ENCODE results near the gene CRYBG1. TPM values are rescaled to one million over a fixed set of nuclear protein-coding genes. Genes with fewer than 3 reads are reported as not detected.
"Not testable (repeated sequence)": the region's sequence is repeated elsewhere in the genome, so short reads cannot be mapped to it uniquely, and the experiment has no call there.

CRYBG1 gene
- total RNA-seq, 2 experiments from 2014 or later, result 34.9 to 36.8 TPM

DNA sequence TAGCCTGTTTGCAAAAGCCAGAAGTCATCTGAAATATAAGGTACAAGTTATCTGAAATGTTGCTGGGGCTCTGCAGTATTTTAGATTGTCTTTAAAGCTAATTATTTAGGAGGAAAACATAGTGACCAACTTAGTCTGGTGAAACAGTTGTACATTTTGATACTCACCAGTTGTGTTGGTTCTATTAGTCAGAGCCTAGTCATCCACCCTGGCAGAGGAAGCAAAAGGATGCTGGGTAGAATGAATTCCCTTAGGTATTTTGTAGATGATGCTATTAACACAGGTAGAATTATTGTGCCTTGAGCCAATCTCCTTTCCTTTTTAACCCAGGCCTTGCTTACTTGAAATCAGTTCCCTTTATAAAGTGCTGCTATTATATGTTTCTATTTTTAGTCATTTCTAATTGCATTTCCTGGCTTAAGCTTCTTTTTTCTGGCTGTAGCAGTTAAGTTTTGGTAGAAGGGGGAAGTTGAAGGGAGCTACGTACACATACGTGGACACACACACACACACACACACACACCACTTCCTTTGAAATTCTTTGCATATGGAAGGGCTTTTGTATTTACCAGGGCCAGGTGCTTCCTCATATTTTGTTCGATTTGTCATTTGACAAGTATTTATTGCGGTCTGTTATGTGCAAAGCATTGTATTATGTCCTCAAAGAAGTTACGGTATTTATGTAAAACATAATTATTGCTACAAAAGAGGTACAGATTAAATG is 186.3 kb downstream of the CRYBG1 start:
- H3K9me3 Mint-ChIP-seq (ENCODE audit: insufficient read depth), result no peaks in the 10 kb centered on the region
- DNase-seq (no peak), ATAC-seq (no peak)
- peaks cover 77% of the 10 kb centered on the region for H3K36me3 Mint-ChIP-seq (ENCODE audit: low read depth)
- H3K27me3 Mint-ChIP-seq (ENCODE audit: low read depth), result no peaks in the 10 kb centered on the region
- ChIA-PET CTCF (interaction anchor here (0.5 to 2.9 kb wide), 4 partner anchors 12 to 37 kb away, joined by 3 to 8 read pairs (median 5); no protein-coding TSS in a partner anchor), POLR2A (interaction anchor here (2.3 kb wide), 1 partner anchor 13 kb away, joined by 7 read pairs; no protein-coding TSS in a partner anchor)
- no peak overlapping the region for H3K4me3 Mint-ChIP-seq
- H3K4me1 Mint-ChIP-seq (ENCODE audit: low read depth), result peaks cover 7% of the 10 kb centered on the region
- H3K27ac Mint-ChIP-seq, result no peak overlapping the region

DNA sequence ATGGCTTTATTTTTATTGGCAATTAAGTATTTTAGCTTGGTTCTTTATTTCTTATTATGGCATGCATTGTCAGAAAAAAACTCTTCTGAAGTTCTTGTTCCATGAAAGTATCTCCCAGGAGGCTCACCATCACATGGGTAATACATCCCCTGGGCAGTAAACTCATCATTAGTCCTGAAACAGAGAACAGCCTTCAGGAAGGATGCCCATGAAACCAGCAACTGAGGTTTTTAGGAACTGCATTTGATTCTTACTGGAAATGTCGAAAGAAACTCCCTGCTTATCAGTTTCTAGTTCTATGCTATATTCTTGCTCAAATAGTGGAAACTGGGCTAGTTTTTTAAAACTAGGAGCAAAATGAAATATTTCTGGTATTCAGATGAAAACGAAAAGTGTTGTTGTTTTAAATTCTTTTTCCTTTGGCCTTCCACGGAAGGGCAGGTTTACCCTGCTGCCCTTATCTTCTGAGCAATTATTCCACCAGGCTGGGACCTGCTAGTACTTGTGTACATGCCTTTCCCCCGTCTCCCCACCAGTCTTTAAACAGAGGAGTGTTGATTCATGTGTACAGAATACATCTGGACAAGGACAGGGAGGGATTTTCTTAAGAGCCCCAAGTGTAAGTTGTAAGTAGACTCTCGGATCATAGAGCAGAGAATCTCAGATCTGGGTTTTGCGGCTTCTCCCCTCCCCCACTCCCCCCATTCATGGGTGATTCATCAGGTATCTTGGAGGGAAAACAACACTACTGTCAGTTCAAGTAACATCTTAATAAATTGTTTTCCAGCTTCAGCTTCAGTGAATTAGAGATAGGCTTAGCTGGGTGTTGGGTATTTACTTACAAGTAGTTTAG is 187.3 kb downstream of the CRYBG1 start:
- Mint-ChIP-seq H3K9me3 (ENCODE audit: insufficient read depth) (no peaks in the 10 kb centered on the region), H3K36me3 (ENCODE audit: low read depth) (peaks cover 79% of the 10 kb centered on the region), H3K4me3 (no peak overlapping the region), H3K27me3 (ENCODE audit: low read depth) (no peaks in the 10 kb centered on the region), H3K4me1 (ENCODE audit: low read depth) (peaks cover 7% of the 10 kb centered on the region), H3K27ac (no peak overlapping the region)
- ChIA-PET POLR2A (interaction anchor here (0.9 kb wide), 1 partner anchor 27 kb away, joined by 3 read pairs; no protein-coding TSS in a partner anchor), CTCF (interaction anchor here (1.0 to 1.8 kb wide), 2 partner anchors 13 to 37 kb away, joined by 3 to 7 read pairs; no protein-coding TSS in a partner anchor)
- no peak for ATAC-seq
- no peak for DNase-seq

DNA sequence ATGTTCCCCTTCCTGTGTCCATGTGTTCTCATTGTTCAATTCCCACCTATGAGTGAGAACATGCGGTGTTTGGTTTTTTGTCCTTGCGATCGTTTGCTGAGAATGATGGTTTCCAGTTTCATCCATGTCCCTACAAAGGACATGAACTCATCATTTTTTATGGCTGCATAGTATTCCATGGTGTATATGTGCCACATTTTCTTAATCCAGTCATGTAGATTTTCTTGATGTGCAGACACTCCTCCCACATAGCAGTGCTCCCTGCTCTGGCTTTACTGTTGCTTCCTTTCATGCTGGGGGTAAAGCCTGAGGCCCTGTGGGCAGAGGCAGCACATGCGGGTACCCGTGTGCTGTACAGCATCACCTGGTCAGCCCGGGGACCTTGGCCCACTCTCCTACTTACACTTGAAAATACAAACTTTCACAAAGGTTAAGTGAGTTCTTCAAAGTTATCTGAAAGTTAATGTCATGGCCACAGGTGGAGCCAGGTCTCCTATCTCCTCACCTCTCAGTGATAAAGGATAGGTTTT is 188.5 kb downstream of the CRYBG1 start:
- H3K27me3 Mint-ChIP-seq (ENCODE audit: low read depth), result not testable (repeated sequence)

DNA sequence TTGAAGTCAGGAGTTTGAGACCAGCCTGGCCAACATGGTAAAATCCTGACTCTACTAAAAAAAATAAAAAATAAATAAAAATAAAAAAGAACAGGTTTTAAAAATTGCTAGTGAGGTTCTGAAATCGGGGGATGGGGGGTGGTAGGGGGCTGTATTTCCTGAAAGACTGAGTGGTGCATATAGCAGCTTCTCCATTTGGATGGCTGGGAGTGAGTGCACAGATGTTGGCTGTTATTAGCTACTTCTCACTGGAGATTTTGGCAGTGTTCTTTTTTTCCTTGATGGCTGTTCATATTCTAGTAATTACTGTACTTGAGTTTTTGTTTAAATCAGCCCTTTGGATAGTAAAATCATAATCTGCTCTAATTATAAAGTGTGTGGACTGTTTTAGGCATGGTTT is 189.0 kb downstream of the CRYBG1 start:
- Mint-ChIP-seq H3K27ac (no peak overlapping the region), H3K4me3 (no peak overlapping the region), H3K36me3 (ENCODE audit: low read depth) (peaks cover 80% of the 10 kb centered on the region), H3K9me3 (ENCODE audit: insufficient read depth) (no peaks in the 10 kb centered on the region), H3K27me3 (ENCODE audit: low read depth) (no peaks in the 10 kb centered on the region), H3K4me1 (ENCODE audit: low read depth) (peaks cover 7% of the 10 kb centered on the region)
- ChIA-PET POLR2A (no interaction called here), CTCF (interaction anchor here (1.3 to 1.9 kb wide), 3 partner anchors 12 to 40 kb away, joined by 3 to 8 read pairs (median 3); no protein-coding TSS in a partner anchor)
- ATAC-seq (no peak), DNase-seq (no peak)

More for the DNA sequence above, 188.5 kb downstream of the CRYBG1 start:
- H3K9me3 Mint-ChIP-seq (ENCODE audit: insufficient read depth); ATAC-seq; H3K27ac Mint-ChIP-seq; H3K4me3 Mint-ChIP-seq; POLR2A ChIA-PET; DNase-seq; H3K4me1 Mint-ChIP-seq (ENCODE audit: low read depth): not testable (repeated sequence)
- CTCF ChIA-PET, result interaction anchor here (1.5 to 1.9 kb wide), 2 partner anchors 37 to 39 kb away, joined by 3 to 8 read pairs; no protein-coding TSS in a partner anchor
- H3K36me3 Mint-ChIP-seq (ENCODE audit: low read depth), result peaks cover 82% of the 10 kb centered on the region

DNA sequence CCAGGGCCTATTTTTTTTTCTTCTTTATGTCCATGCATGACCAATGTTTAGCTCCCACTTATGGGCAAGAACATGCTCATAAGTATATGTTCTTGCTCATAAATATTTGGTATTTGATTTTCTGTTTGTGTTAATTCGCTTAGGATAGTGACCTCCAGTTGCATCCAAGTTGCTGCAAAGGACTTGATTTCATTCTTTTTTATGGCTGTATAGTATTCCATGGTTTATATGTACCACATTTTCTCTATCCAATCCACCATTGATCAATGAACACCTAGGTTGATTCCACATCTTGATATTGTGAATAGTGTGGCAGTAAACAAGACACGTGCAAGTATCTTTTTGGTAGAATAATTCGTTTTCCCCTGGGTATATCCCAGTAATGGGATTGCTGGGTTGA is 190.6 kb downstream of the CRYBG1 start:
- DNase-seq, result no peak
- Mint-ChIP-seq H3K4me3 (no peak overlapping the region), H3K27me3 (ENCODE audit: low read depth) (no peaks in the 10 kb centered on the region), H3K36me3 (ENCODE audit: low read depth) (peaks cover 75% of the 10 kb centered on the region), H3K27ac (no peak overlapping the region), H3K9me3 (ENCODE audit: insufficient read depth) (no peaks in the 10 kb centered on the region), H3K4me1 (ENCODE audit: low read depth) (peaks cover 7% of the 10 kb centered on the region)
- CTCF ChIA-PET, result interaction anchor here (1.9 to 3.2 kb wide), 2 partner anchors 39 kb away, joined by 8 to 20 read pairs; no protein-coding TSS in a partner anchor
- ATAC-seq, result no peak
- POLR2A ChIA-PET, result no interaction called here

DNA sequence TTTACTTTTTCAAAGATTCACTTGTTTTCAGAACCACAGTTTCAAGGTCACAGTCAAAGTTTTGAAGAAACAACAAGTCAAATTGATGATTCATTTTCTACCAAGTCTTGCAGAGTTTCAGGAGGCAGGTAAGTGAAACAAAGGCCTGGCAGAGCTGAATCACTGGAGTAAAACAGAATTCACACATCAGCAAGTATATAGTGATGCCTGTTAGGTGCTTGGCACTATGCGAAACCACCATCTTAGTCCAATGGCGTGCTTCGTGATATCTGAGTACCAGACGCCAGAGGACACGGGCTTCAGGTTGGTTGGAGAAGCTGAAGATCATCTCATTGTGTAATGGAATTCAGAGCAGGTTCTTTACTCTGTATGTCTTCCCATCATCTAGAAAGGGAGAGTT is 192.9 kb downstream of the CRYBG1 start:
- POLR2A ChIA-PET, result no interaction called here
- DNase-seq (no peak), ATAC-seq (no peak)
- Mint-ChIP-seq H3K27me3 (ENCODE audit: low read depth) (no peaks in the 10 kb centered on the region), H3K27ac (peak overlapping the region; percentile 5), H3K4me1 (ENCODE audit: low read depth) (no peaks in the 10 kb centered on the region), H3K4me3 (no peak overlapping the region), H3K36me3 (ENCODE audit: low read depth) (peaks cover 70% of the 10 kb centered on the region), H3K9me3 (ENCODE audit: insufficient read depth) (no peaks in the 10 kb centered on the region)
- CTCF ChIA-PET, result interaction anchor here (1.1 to 4.8 kb wide), 6 partner anchors 10 to 109 kb away, joined by 3 to 24 read pairs (median 9); no protein-coding TSS in a partner anchor

DNA sequence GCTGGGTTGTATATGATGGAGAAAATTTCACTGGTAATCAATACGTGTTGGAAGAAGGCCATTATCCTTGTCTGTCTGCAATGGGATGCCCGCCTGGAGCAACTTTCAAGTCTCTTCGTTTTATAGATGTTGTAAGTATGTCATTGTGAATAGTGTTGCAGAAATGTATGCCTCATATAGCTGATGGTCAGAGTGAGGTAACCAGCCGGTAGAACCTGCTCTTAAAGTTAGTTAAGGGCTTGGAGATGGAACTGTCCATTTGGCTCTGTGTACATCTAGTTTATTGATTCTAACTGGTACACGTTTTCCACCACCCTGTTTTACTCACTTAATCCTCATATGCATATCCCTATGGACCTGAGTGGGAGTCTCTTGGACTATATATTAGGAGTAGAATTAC is 195.2 kb downstream of the CRYBG1 start:
- no peaks in the 10 kb centered on the region for H3K4me1 Mint-ChIP-seq (ENCODE audit: low read depth)
- POLR2A ChIA-PET, result no interaction called here
- no peak overlapping the region for H3K27ac Mint-ChIP-seq
- DNase-seq (no peak), ATAC-seq (no peak)
- H3K27me3 Mint-ChIP-seq (ENCODE audit: low read depth), result no peaks in the 10 kb centered on the region
- no peaks in the 10 kb centered on the region for H3K9me3 Mint-ChIP-seq (ENCODE audit: insufficient read depth)
- H3K4me3 Mint-ChIP-seq, result no peak overlapping the region
- peaks cover 66% of the 10 kb centered on the region for H3K36me3 Mint-ChIP-seq (ENCODE audit: low read depth)
- CTCF ChIA-PET, result interaction anchor here (1.2 to 4.8 kb wide), 3 partner anchors 10 to 110 kb away, joined by 3 to 24 read pairs (median 11); no protein-coding TSS in a partner anchor

DNA sequence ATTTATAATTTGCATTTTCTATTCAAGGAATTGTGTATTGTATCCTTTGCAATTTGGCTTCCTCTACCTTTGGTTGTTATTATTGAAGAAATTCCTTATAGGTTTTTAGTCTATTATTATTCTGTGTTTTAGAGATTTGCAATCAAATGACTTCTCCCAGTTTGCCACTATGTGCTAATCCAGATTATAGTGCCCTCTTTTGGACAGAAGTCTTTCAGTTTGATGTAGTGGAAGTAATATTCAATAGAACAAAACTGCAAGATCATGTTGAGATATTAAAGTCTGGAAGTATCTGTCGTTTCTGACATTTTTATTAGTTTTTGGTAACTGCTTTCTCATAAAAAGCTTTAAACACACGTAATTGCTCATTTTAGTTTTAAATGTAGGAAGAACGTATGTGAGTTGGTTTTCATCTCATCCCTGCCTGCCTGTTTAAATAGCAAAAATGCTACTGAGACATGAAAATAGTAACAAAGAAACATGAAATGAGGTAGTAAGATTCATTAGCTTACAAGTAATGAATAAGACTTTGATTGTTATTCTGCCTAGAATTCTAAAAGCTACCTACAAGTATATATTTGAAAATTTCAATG is 195.9 kb downstream of the CRYBG1 start:
- no peaks in the 10 kb centered on the region for H3K9me3 Mint-ChIP-seq (ENCODE audit: insufficient read depth)
- POLR2A ChIA-PET, result no interaction called here
- no peak for ATAC-seq
- H3K4me1 Mint-ChIP-seq (ENCODE audit: low read depth), result peaks cover 4% of the 10 kb centered on the region
- no peak overlapping the region for H3K4me3 Mint-ChIP-seq
- H3K36me3 Mint-ChIP-seq (ENCODE audit: low read depth), result peaks cover 66% of the 10 kb centered on the region
- no peak overlapping the region for H3K27ac Mint-ChIP-seq
- CTCF ChIA-PET, result interaction anchor here (0.8 to 4.8 kb wide), 8 partner anchors 10 to 113 kb away, joined by 3 to 24 read pairs (median 4); no protein-coding TSS in a partner anchor
- no peak for DNase-seq
- no peaks in the 10 kb centered on the region for H3K27me3 Mint-ChIP-seq (ENCODE audit: low read depth)

DNA sequence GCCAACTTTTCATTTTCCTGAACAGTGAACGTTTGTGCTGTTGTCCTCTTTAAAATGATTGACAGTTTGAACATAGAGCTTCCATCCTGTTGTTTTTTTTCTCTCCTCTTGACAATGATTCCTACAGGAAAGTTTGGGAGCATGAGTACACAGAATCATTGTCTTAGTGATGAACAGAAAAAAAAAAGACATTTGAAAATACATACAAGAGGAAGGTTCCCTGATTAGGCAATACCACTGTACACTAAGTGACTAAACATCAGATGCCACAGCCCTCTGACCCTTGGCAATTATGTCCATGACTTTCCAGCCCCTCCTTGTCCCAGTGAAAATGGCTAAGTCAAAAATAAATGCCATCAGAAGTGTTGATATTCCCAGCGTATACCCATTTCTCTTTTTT is 197.3 kb downstream of the CRYBG1 start:
- ATAC-seq (no peak), DNase-seq (no peak)
- POLR2A ChIA-PET, result no interaction called here
- Mint-ChIP-seq H3K27me3 (ENCODE audit: low read depth) (no peaks in the 10 kb centered on the region), H3K9me3 (ENCODE audit: insufficient read depth) (no peaks in the 10 kb centered on the region), H3K36me3 (ENCODE audit: low read depth) (peaks cover 65% of the 10 kb centered on the region), H3K4me1 (ENCODE audit: low read depth) (peaks cover 4% of the 10 kb centered on the region), H3K4me3 (no peak overlapping the region), H3K27ac (no peak overlapping the region)
- CTCF ChIA-PET, result interaction anchor here (0.9 to 2.2 kb wide), 2 partner anchors 13 to 109 kb away, joined by 3 to 14 read pairs; no protein-coding TSS in a partner anchor

DNA sequence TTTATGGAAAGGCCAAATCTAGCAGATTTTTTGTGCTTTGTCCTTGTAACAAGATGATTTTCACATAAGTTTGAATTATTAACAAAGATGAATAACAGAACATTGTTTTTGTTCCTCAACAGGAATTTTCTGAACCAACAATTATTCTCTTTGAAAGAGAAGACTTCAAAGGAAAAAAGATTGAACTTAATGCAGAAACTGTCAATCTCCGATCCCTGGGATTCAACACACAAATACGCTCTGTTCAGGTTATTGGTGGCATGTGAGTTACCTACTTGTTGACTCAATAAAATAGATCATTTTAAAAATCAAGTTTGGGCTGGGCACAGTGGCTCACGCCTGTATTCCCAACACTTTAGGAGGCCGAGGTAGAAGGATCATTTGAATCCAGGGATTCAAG is 197.8 kb downstream of the CRYBG1 start:
- POLR2A ChIA-PET, result no interaction called here
- CTCF ChIA-PET, result interaction anchor here (1.1 to 2.2 kb wide), 2 partner anchors 24 to 110 kb away, joined by 3 to 14 read pairs; no protein-coding TSS in a partner anchor
- Mint-ChIP-seq H3K27ac (no peak overlapping the region), H3K27me3 (ENCODE audit: low read depth) (no peaks in the 10 kb centered on the region), H3K4me3 (no peak overlapping the region), H3K36me3 (ENCODE audit: low read depth) (peaks cover 60% of the 10 kb centered on the region), H3K4me1 (ENCODE audit: low read depth) (peaks cover 4% of the 10 kb centered on the region), H3K9me3 (ENCODE audit: insufficient read depth) (no peaks in the 10 kb centered on the region)
- DNase-seq (no peak), ATAC-seq (no peak)

DNA sequence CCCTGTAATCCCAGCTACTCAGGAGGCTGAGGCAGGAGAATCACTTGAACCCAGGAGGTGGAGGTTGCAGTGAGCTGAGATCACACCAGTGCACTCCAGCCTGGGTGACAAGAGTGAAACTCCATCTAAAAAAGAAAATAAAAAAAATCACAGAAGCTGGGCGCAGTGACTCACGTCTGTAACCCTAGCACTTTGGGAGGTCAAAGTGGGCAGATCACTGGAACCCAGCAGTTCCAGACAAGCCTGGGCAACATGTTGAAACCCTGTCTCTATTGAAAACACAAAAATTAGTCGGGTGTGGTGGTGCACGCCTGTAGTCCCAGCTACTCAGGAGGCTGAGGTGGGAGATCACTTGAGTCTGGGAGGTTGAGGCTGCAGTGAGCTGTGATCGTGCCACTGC is 199.1 kb downstream of the CRYBG1 start:
- H3K4me3 Mint-ChIP-seq; POLR2A ChIA-PET; DNase-seq; H3K9me3 Mint-ChIP-seq (ENCODE audit: insufficient read depth); H3K27me3 Mint-ChIP-seq (ENCODE audit: low read depth); H3K4me1 Mint-ChIP-seq (ENCODE audit: low read depth); H3K27ac Mint-ChIP-seq; ATAC-seq: not testable (repeated sequence)
- CTCF ChIA-PET, result interaction anchor here (0.7 to 1.9 kb wide), 4 partner anchors 40 to 114 kb away, joined by 3 to 6 read pairs (median 4); no protein-coding TSS in a partner anchor
- H3K36me3 Mint-ChIP-seq (ENCODE audit: low read depth), result peaks cover 60% of the 10 kb centered on the region
